GM23338 (cell line): ENCODE data around the gene PRMT1. TPM values are rescaled to one million over a fixed set of nuclear protein-coding genes. Genes with fewer than 3 reads are reported as not detected.
A peak's percentile ranks its signal among the peaks of the same experiment; 100 is the strongest.

Source experiments
- ATAC-seq: fragments of 200-7000 bp; cut with Tn5 transposase; 3 replicates; pipeline ENCODE4 v1.9.1; 2020
- DNase-seq: peaks from one replicate; pipeline ENCODE4 v3.0.0-alpha.2; 2015; ENCODE audit warnings: low spot score
- H2AFZ ChIP-seq: fragments of 200-600 bp; sonication (generic); 2 replicates; pipeline ENCODE4 v1.8.0; 2016; ENCODE audit warnings: antibody characterized with exemption, mild to moderate bottlenecking, moderate library complexity
- H3F3A ChIP-seq: fragments of 200-600 bp; sonication (generic); replicated peaks from 2 replicates; pipeline ENCODE4 v1.8.0; 2017; ENCODE audit warnings: antibody characterized with exemption, mixed run types, low read depth
- H3K27ac ChIP-seq: fragments of 200-600 bp; sonication (generic); 2 replicates; pipeline ENCODE4 v1.6.1; 2016; ENCODE audit warnings: low read depth
- H3K27me3 ChIP-seq: fragments of 200-600 bp; sonication (generic); 2 replicates; pipeline ENCODE4 v1.8.0; 2016; ENCODE audit warnings: mild to moderate bottlenecking, mixed run types, moderate library complexity; ENCODE audit not compliant: insufficient read depth
- H3K36me3 ChIP-seq: fragments of 200-600 bp; sonication (generic); 2 replicates; pipeline ENCODE4 v1.8.0; 2016; ENCODE audit warnings: mild to moderate bottlenecking; ENCODE audit not compliant: insufficient read depth
- H3K4me1 ChIP-seq: fragments of 200-600 bp; sonication (generic); 2 replicates; pipeline ENCODE4 v1.8.0; 2016; ENCODE audit warnings: mild to moderate bottlenecking, moderate library complexity; ENCODE audit not compliant: insufficient read depth
- H3K4me2 ChIP-seq: fragments of 200-600 bp; sonication (generic); 2 replicates; pipeline ENCODE4 v1.7.1; 2017; ENCODE audit warnings: mixed run types
- H3K4me3 ChIP-seq: fragments of 200-600 bp; sonication (generic); 2 replicates; pipeline ENCODE4 v1.6.1; 2016; ENCODE audit warnings: mixed run types
- H3K79me2 ChIP-seq: fragments of 200-600 bp; sonication (generic); replicated peaks from 2 replicates; pipeline ENCODE4 v1.8.0; 2017; ENCODE audit warnings: mild to moderate bottlenecking; ENCODE audit not compliant: insufficient read depth
- H3K9me2 ChIP-seq: fragments of 200-600 bp; sonication (generic); 2 replicates; pipeline ENCODE4 v1.8.0; 2017; ENCODE audit not compliant: insufficient read depth
- H4K20me1 ChIP-seq: fragments of 200-600 bp; sonication (generic); replicated peaks from 2 replicates; pipeline ENCODE4 v1.8.0; 2017; ENCODE audit warnings: mild to moderate bottlenecking; ENCODE audit not compliant: insufficient read depth
- H3K27ac Mint-ChIP-seq: 2 replicates; pipeline ENCODE4 v1.8.0; 2020; ENCODE audit warnings: inconsistent platforms, mild to moderate bottlenecking, moderate library complexity, mixed read lengths
- H3K27me3 Mint-ChIP-seq: 3 replicates; pipeline ENCODE4 v1.8.0; 2022; ENCODE audit warnings: low read depth, mild to moderate bottlenecking, moderate library complexity, mixed read lengths, inconsistent platforms; ENCODE audit not compliant: insufficient read depth, poor library complexity
- H3K36me3 Mint-ChIP-seq: 3 replicates; pipeline ENCODE4 v1.8.0; 2021; ENCODE audit warnings: low read depth, mild to moderate bottlenecking, inconsistent platforms, moderate library complexity, mixed read lengths
- H3K4me1 Mint-ChIP-seq: 3 replicates; pipeline ENCODE4 v1.8.0; 2020; ENCODE audit warnings: mild to moderate bottlenecking, inconsistent platforms, mixed read lengths
- H3K4me3 Mint-ChIP-seq: 3 replicates; pipeline ENCODE4 v1.8.0; 2021; ENCODE audit warnings: moderate library complexity, mild to moderate bottlenecking, inconsistent platforms, mixed read lengths
- H3K9me3 Mint-ChIP-seq: 3 replicates; pipeline ENCODE4 v1.8.0; 2020; ENCODE audit warnings: moderate library complexity, mild to moderate bottlenecking, inconsistent platforms, mixed read lengths
- CREB1 ChIP-seq: fragments of 250-450 bp; sonication (Bioruptor Pico); IDR thresholded peaks from 2 replicates; pipeline ENCODE4 v1.5.0; 2020; ENCODE audit warnings: low read depth, mild to moderate bottlenecking, moderate library complexity
- CTCF ChIP-seq, 2 experiments: fragments of 200-600 bp in 1 of 2; sonication (generic) in 1 of 2; conservative IDR thresholded peaks; 2 replicates each; pipeline versions ENCODE4 v1.5.1 to v1.6.1; 2016 to 2017; ENCODE audit warnings: antibody characterized with exemption in 2 of 2, low read depth in 2 of 2, mild to moderate bottlenecking in 2 of 2, moderate library complexity in 1 of 2
- ETS1 ChIP-seq: IDR thresholded peaks from 2 replicates; pipeline ENCODE4 v1.6.1; 2016; ENCODE audit warnings: antibody characterized with exemption
- EZH2phosphoT487 ChIP-seq: fragments of 200-600 bp; sonication (generic); IDR thresholded peaks from one replicate; pipeline ENCODE4 v1.8.1; 2018; ENCODE audit warnings: antibody characterized with exemption; ENCODE audit not compliant: unreplicated experiment
- NANOG ChIP-seq: IDR thresholded peaks from 2 replicates; pipeline ENCODE4 v1.6.1; 2016; ENCODE audit warnings: antibody characterized with exemption, borderline replicate concordance
- POLR2AphosphoS5 ChIP-seq: IDR thresholded peaks from 2 replicates; pipeline ENCODE4 v1.6.1; 2016; ENCODE audit warnings: antibody characterized with exemption, low read depth
- REST ChIP-seq: IDR thresholded peaks from one replicate; pipeline ENCODE4 v1.6.1; 2018; ENCODE audit warnings: antibody characterized with exemption; ENCODE audit not compliant: unreplicated experiment
- STAT1 ChIP-seq: IDR thresholded peaks from one replicate; pipeline ENCODE4 v1.6.1; 2016; ENCODE audit warnings: antibody characterized with exemption; ENCODE audit not compliant: unreplicated experiment
- ZNF331 ChIP-seq: fragments of 250-450 bp; sonication (Bioruptor Pico); IDR thresholded peaks from 2 replicates; pipeline ENCODE4 v1.5.0; 2020; ENCODE audit warnings: low read depth, mild to moderate bottlenecking, moderate library complexity
- ZNF462 ChIP-seq: fragments of 250-450 bp; sonication (Bioruptor Pico); IDR thresholded peaks from 2 replicates; pipeline ENCODE4 v1.5.0; 2020; ENCODE audit warnings: mild to moderate bottlenecking, moderate library complexity
- polyA plus RNA-seq: library from polyadenylated mRNA; unstranded; fragments of >200 nt; fragmentation: Nextera tagmentation; extraction: Ambion mirVana; gene quantifications from 2 replicates; pipeline ENCODE4 v1.2.1, GENCODE V29; 2016
- total RNA-seq: library from RNA; depleted of rRNA; stranded (reverse); fragments of >200 nt; shearing (Covaris generic); gene quantifications from 2 replicates; pipeline ENCODE4 v1.2.3, GENCODE V29; 2014

PRMT1 gene
- total and polyA plus RNA-seq, 2 experiments from 2014 or later, result 590 to 700 TPM

- TF ChIP-seq CTCF (conservative IDR thresholded peaks at IDR 0.05; ENCODE audit: low read depth in 2 of 2) (no peak), REST (no peak), CREB1 (CRISPR knock-in tag) (no peak; the same call in 1 of the 2 replicates)
These were observed 13.7 kb downstream of the PRMT1 start, which contains the start of gene CPT1C (continued) for GRCh38 chr19:49690656-49691242.

- peaks cover 8% of the 10 kb centered on the region for H3K79me2 ChIP-seq
- H3K4me3 ChIP-seq, result peak overlapping the region; percentile 97
- H3K9me2 ChIP-seq, result no peaks in the 10 kb centered on the region
- Mint-ChIP-seq H3K27me3 (peaks cover 31% of the 10 kb centered on the region), H3K27ac (peak overlapping the region; percentile 95), H3K4me3 (peak overlapping the region; percentile 94), H3K4me1 (peaks cover 35% of the 10 kb centered on the region), H3K9me3 (peaks cover 8% of the 10 kb centered on the region), H3K36me3 (peaks cover 37% of the 10 kb centered on the region)
- H3F3A ChIP-seq, result peaks cover 42% of the 10 kb centered on the region
- H2AFZ ChIP-seq, result no peak overlapping the region
- no peak overlapping the region for H3K27ac ChIP-seq
- peaks cover 20% of the 10 kb centered on the region for H4K20me1 ChIP-seq
- DNase-seq (peak; percentile 90), ATAC-seq (peak; percentile 34)
- peaks cover 25% of the 10 kb centered on the region for H3K4me1 ChIP-seq
- H3K4me2 ChIP-seq, result peak overlapping the region; percentile 99
- no peaks in the 10 kb centered on the region for H3K27me3 ChIP-seq
- no peaks in the 10 kb centered on the region for H3K36me3 ChIP-seq
- no peak for TF ChIP-seq NANOG
- TF ChIP-seq ETS1, result no peak
- no peak for TF ChIP-seq EZH2phosphoT487
- TF ChIP-seq ZNF462 (CRISPR knock-in tag), result no peak
- no peak for TF ChIP-seq ZNF331 (CRISPR knock-in tag)
- no peak for TF ChIP-seq POLR2AphosphoS5
- no peak for TF ChIP-seq CREB1 (CRISPR knock-in tag)
- TF ChIP-seq STAT1, result no peak
These were observed 14.4 kb downstream of the PRMT1 start for GRCh38 chr19:49691243-49692146.
